Smooth muscle cell (in vitro differentiated cells): ENCODE data around the gene ATP6V0A4. TPM values are rescaled to one million over a fixed set of nuclear protein-coding genes. Genes with fewer than 3 reads are reported as not detected.

Experiments
- DNase-seq: peaks from one replicate; lab custom pipeline; 2025; ENCODE audit not compliant: unreplicated experiment; lab: John Stamatoyannopoulos, UW
- H2AFZ ChIP-seq: fragments of 200-600 bp; sonication (generic); 2 replicates; pipeline ENCODE4 v1.6.0; 2016; ENCODE audit warnings: antibody characterized with exemption, low read depth, mild to moderate bottlenecking
- H3F3A ChIP-seq: fragments of 200-600 bp; sonication (generic); 2 replicates; pipeline ENCODE4 v1.6.0; 2017; ENCODE audit warnings: antibody characterized with exemption, low read depth
- H3K27ac ChIP-seq: fragments of 200-600 bp; sonication (generic); 2 replicates; pipeline ENCODE4 v1.5.1; 2016; ENCODE audit warnings: low read depth, mild to moderate bottlenecking
- H3K27me3 ChIP-seq: fragments of 200-600 bp; sonication (generic); 2 replicates; pipeline ENCODE4 v1.6.1; 2016; ENCODE audit warnings: low read depth, mild to moderate bottlenecking
- H3K36me3 ChIP-seq: fragments of 200-600 bp; sonication (generic); 2 replicates; pipeline ENCODE4 v1.5.1; 2016; ENCODE audit warnings: low read depth
- H3K4me1 ChIP-seq: fragments of 200-600 bp; sonication (generic); 2 replicates; pipeline ENCODE4 v1.5.1; 2016; ENCODE audit warnings: low read depth
- H3K4me2 ChIP-seq: fragments of 200-600 bp; sonication (generic); 2 replicates; pipeline ENCODE4 v1.6.0; 2016; ENCODE audit warnings: mild to moderate bottlenecking
- H3K4me3 ChIP-seq: fragments of 200-600 bp; sonication (generic); 2 replicates; pipeline ENCODE4 v1.5.1; 2016; ENCODE audit warnings: mild to moderate bottlenecking
- H3K79me2 ChIP-seq: fragments of 200-600 bp; sonication (generic); 2 replicates; pipeline ENCODE4 v1.6.0; 2016; ENCODE audit warnings: low read depth, mild to moderate bottlenecking
- H3K9ac ChIP-seq: fragments of 200-600 bp; sonication (generic); 2 replicates; pipeline ENCODE4 v1.6.0; 2016; ENCODE audit warnings: low read depth
- H3K9me3 ChIP-seq: fragments of 200-600 bp; sonication (generic); replicated peaks from 2 replicates; pipeline ENCODE4 v1.5.1; 2016; ENCODE audit warnings: low read depth
- H4K20me1 ChIP-seq: fragments of 200-600 bp; sonication (generic); 2 replicates; pipeline ENCODE4 v1.6.0; 2016; ENCODE audit warnings: low read depth
- WGBS: methylation state at CpG from one replicate; pipeline ENCODE4 v1.1.7; 2016; ENCODE audit warnings: low lambda C conversion rate; 5-methylcytosine and 5-hydroxymethylcytosine counted together
- polyA plus RNA-seq: library from polyadenylated mRNA; unstranded; fragments of >200 nt; fragmentation: Nextera tagmentation; extraction: Ambion mirVana; gene quantifications from 2 replicates; pipeline ENCODE4 v1.2.1, GENCODE V29; 2016
- total RNA-seq: library from RNA; depleted of rRNA; stranded (reverse); fragments of >200 nt; gene quantifications from 2 replicates; pipeline ENCODE4 v1.2.3, GENCODE V29; 2014
- TF ChIP-seq, protein P1 (sequence below): fragments of 200-600 bp; sonication (generic); IDR thresholded peaks from 2 replicates; pipeline ENCODE4 v1.5.1; 2017; ENCODE audit warnings: borderline replicate concordance, mild to moderate bottlenecking, antibody characterized with exemption; ENCODE audit not compliant: insufficient read depth, poor library complexity, severe bottlenecking

ATP6V0A4 gene
- total and polyA plus RNA-seq, 2 experiments from 2014 or later, result 0.40 TPM; not detected in 1

DNA sequence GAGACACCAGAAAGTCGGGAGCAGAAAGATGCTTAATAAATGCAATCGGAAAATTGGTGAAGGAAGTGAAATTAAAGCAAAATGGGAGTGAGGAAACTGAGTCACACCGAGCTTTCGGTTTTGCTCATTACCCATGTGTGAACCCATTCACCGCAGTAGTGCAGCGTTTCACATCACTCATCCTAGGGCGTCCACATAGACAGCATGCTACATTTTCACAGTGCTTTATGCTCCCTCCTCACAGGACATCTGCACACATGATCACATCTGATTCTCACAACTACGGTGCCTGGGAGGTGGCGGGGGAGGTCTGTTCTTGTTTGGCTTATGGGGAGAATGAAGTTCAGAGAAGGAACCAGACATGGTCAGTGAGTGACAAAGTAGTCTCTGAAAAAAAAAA is 36.6 kb upstream of the ATP6V0A4 start:
- DNase-seq, result no peak
- Histone ChIP-seq H3K9me3 (no peaks in the 10 kb centered on the region), H3K4me3 (no peak overlapping the region), H3K27ac (no peak overlapping the region), H3K79me2 (no peaks in the 10 kb centered on the region), H2AFZ (no peak overlapping the region), H3K9ac (no peak overlapping the region), H4K20me1 (no peaks in the 10 kb centered on the region), H3K4me1 (no peaks in the 10 kb centered on the region), H3K27me3 (no peaks in the 10 kb centered on the region), H3F3A (no peaks in the 10 kb centered on the region), H3K4me2 (no peak overlapping the region), H3K36me3 (no peaks in the 10 kb centered on the region)
- TF ChIP-seq, protein P1, sequence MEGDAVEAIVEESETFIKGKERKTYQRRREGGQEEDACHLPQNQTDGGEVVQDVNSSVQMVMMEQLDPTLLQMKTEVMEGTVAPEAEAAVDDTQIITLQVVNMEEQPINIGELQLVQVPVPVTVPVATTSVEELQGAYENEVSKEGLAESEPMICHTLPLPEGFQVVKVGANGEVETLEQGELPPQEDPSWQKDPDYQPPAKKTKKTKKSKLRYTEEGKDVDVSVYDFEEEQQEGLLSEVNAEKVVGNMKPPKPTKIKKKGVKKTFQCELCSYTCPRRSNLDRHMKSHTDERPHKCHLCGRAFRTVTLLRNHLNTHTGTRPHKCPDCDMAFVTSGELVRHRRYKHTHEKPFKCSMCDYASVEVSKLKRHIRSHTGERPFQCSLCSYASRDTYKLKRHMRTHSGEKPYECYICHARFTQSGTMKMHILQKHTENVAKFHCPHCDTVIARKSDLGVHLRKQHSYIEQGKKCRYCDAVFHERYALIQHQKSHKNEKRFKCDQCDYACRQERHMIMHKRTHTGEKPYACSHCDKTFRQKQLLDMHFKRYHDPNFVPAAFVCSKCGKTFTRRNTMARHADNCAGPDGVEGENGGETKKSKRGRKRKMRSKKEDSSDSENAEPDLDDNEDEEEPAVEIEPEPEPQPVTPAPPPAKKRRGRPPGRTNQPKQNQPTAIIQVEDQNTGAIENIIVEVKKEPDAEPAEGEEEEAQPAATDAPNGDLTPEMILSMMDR, result no peak
- 97% methylated on average over 9 of the region's 9 CpGs for WGBS

DNA sequence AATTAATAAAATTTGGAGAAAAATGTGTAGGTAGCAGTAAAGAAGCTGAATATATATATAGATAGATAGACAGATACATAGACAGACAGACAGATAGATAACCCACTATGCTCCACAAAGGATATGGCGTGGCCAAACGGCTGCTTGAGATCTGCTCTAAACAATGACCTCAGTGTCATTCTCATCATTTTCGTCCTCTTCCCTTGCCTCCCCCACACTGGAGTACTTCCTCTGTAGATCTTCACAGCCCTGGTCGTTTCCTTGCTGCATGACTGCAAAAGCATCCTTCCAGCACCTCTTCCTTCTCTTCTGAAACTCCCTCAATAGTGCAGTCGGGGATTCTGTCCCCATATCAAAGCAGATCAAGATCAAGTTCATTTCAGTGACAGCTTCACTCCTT is 35.6 kb upstream of the ATP6V0A4 start:
- Histone ChIP-seq H4K20me1 (no peaks in the 10 kb centered on the region), H2AFZ (no peak overlapping the region), H3K79me2 (no peaks in the 10 kb centered on the region), H3K27me3 (no peaks in the 10 kb centered on the region), H3K4me2 (no peak overlapping the region), H3K36me3 (no peaks in the 10 kb centered on the region), H3K4me3 (no peak overlapping the region), H3K27ac (no peak overlapping the region), H3K9ac (no peak overlapping the region), H3F3A (no peaks in the 10 kb centered on the region), H3K4me1 (no peaks in the 10 kb centered on the region), H3K9me3 (no peaks in the 10 kb centered on the region)
- TF ChIP-seq, protein P1, result no peak
- 82% methylated on average over 5 of the region's 5 CpGs for WGBS
- no peak for DNase-seq

DNA sequence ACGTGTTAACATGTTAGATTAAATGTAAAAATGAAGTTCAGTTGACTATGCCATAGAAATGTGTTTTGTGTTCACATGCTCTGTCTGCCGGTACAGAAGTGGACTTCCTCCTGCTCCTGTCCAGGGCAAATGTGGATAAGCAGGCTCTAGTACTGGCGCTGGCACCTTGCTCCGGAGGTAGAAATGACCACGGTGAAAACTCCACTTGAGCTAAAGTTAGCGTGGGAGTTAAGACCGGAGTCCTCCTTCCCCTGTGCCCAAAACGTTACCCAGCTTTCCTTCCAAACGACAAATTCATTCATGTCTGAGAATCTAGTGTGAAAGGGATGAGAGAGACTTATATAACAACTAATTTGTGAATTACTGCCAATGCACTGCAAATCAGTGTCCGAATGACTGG is 35.0 kb upstream of the ATP6V0A4 start:
- no peaks in the 10 kb centered on the region for H4K20me1 ChIP-seq
- TF ChIP-seq, protein P1, result no peak

DNA sequence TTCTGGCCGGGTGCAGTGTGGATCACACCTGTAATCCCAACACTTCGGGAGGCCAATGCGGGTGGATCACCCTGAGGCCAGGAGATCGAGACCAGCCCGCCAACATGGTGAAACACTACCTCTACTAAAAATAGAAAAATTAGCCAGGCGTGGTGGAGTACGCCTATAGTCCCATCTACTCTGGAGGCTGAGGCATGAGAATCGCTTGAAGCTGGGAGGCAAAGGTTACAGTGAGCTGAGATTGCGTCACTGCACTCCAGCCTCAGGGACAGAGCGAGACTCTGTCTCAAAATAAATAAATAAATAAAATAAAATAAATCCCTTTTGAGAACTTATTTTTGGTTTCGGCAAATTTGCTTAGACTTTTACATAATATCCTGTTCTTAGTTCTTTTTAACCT is 31.3 kb upstream of the ATP6V0A4 start:
- 94% methylated on average over 11 of the region's 11 CpGs for WGBS
- TF ChIP-seq, protein P1, result no peak
- H3K36me3 ChIP-seq, result no peaks in the 10 kb centered on the region

More for the DNA sequence above, 35.0 kb upstream of the ATP6V0A4 start:
- H3K4me2 ChIP-seq, result no peak overlapping the region
- no peaks in the 10 kb centered on the region for H3K27me3 ChIP-seq
- no peak overlapping the region for H3K4me3 ChIP-seq
- no peak overlapping the region for H3K27ac ChIP-seq
- no peaks in the 10 kb centered on the region for H3K79me2 ChIP-seq
- no peak for DNase-seq
- no peak overlapping the region for H3K9ac ChIP-seq
- no peak overlapping the region for H2AFZ ChIP-seq
- H3K9me3 ChIP-seq, result no peaks in the 10 kb centered on the region
- no peaks in the 10 kb centered on the region for H3F3A ChIP-seq
- H3K36me3 ChIP-seq, result no peaks in the 10 kb centered on the region
- WGBS, result 87% methylated on average over 10 of the region's 10 CpGs
- no peaks in the 10 kb centered on the region for H3K4me1 ChIP-seq

More for the DNA sequence above, 31.3 kb upstream of the ATP6V0A4 start:
- Histone ChIP-seq H3K27ac (no peak overlapping the region), H3K4me2 (no peak overlapping the region), H3K27me3 (no peaks in the 10 kb centered on the region), H3K9ac (no peak overlapping the region), H4K20me1 (no peaks in the 10 kb centered on the region), H3F3A (no peaks in the 10 kb centered on the region), H3K4me1 (no peaks in the 10 kb centered on the region), H2AFZ (no peak overlapping the region), H3K79me2 (no peaks in the 10 kb centered on the region), H3K9me3 (no peaks in the 10 kb centered on the region), H3K4me3 (no peak overlapping the region)
- no peak for DNase-seq
